Omental fat pad (tissue), 4 donors: ENCODE data around the gene FANCE. TPM values are rescaled to one million over a fixed set of nuclear protein-coding genes. Genes with fewer than 3 reads are reported as not detected.

Source experiments
- ATAC-seq: fragments of 150-250 bp; one replicate; pipeline ENCODE4 v1.9.1; 2016; ENCODE audit warnings: mild to moderate bottlenecking, moderate library complexity; ENCODE audit not compliant: low FRiP score
- DNase-seq: peaks from one replicate; pipeline ENCODE4 v3.0.0-alpha.2; 2019; ENCODE audit warnings: low spot score
- CTCF ChIP-seq, 3 donors: fragments of 450-650 bp; IDR thresholded peaks; one replicate each; pipeline ENCODE4 v1.5.1; 2016 to 2017; ENCODE audit warnings: antibody characterized with exemption in 3 of 3, mild to moderate bottlenecking in 3 of 3, moderate library complexity in 2 of 3
- total RNA-seq, 4 donors: library from RNA; depleted of rRNA; stranded (reverse); fragments of >200 nt; gene quantifications; one replicate each; pipeline ENCODE4 v1.1.0, GENCODE V29; 2016

Gene FANCE
- total RNA-seq, 4 donors from 2014 or later, result 1.9 to 9.6 (median 5.4) TPM

- ATAC-seq, result no peak
- DNase-seq, result no peak
- TF ChIP-seq CTCF (IDR thresholded peaks at IDR 0.05), result no peak
These were observed 21.1 kb downstream of the FANCE start for GRCh38 chr6:35473075-35473849.

- DNase-seq, result no peak
- ATAC-seq, result no peak
These were observed 21.7 kb downstream of the FANCE start for GRCh38 chr6:35473850-35474130.

GRCh38 chr6:35474131-35474941 is 22.2 kb downstream of the FANCE start:
- no peak for TF ChIP-seq CTCF (IDR thresholded peaks at IDR 0.05)
- no peak for ATAC-seq
- no peak for DNase-seq

More at GRCh38 chr6:35473850-35474130, 21.7 kb downstream of the FANCE start:
- TF ChIP-seq CTCF (IDR thresholded peaks at IDR 0.05), result no peak

- no peak for TF ChIP-seq CTCF (IDR thresholded peaks at IDR 0.05)
- ATAC-seq (no peak), DNase-seq (no peak)
These were observed 22.9 kb downstream of the FANCE start for GRCh38 chr6:35474942-35475570.

- DNase-seq (no peak), ATAC-seq (peak; percentile 8)
- TF ChIP-seq CTCF (IDR thresholded peaks at IDR 0.05), result no peak
These were observed 23.4 kb downstream of the FANCE start for GRCh38 chr6:35475573-35475972.

GRCh38 chr6:35476004-35476403 is 23.9 kb downstream of the FANCE start:
- ATAC-seq, result peak; percentile 6
- no peak for DNase-seq
- no peak for TF ChIP-seq CTCF (IDR thresholded peaks at IDR 0.05)
